Osteoblast (primary cell): ENCODE results near the gene NR1H3. TPM values are rescaled to one million over a fixed set of nuclear protein-coding genes. Genes with fewer than 3 reads are reported as not detected.

ENCODE experiments used
- DNase-seq: peaks from one replicate; pipeline ENCODE4 v3.0.0; 2011; ENCODE audit warnings: low spot score, mixed read lengths; ENCODE audit not compliant: insufficient read length; ENCODE audit errors: missing footprints
- H2AFZ ChIP-seq: 2 replicates; pipeline ENCODE4 v1.6.0; 2011; ENCODE audit warnings: mild to moderate bottlenecking, low read length
- H3K27ac ChIP-seq: 2 replicates; pipeline ENCODE4 v1.5.1; 2011; ENCODE audit warnings: mild to moderate bottlenecking, low read depth, low read length, moderate library complexity
- H3K27me3 ChIP-seq: 2 replicates; pipeline ENCODE4 v1.6.0; 2012; ENCODE audit warnings: mild to moderate bottlenecking, control low read depth, inconsistent platforms, low read length, moderate library complexity; ENCODE audit not compliant: insufficient read depth
- H3K36me3 ChIP-seq: 2 replicates; pipeline ENCODE4 v1.5.1; 2011; ENCODE audit warnings: mild to moderate bottlenecking, low read length, control low read depth, moderate library complexity; ENCODE audit not compliant: insufficient read depth
- H3K4me1 ChIP-seq: 2 replicates; pipeline ENCODE4 v1.5.1; 2011; ENCODE audit warnings: mild to moderate bottlenecking, low read length, control low read depth, moderate library complexity; ENCODE audit not compliant: insufficient read depth
- H3K4me2 ChIP-seq: 2 replicates; pipeline ENCODE4 v1.6.0; 2011; ENCODE audit warnings: mild to moderate bottlenecking, low read length; ENCODE audit not compliant: insufficient read depth
- H3K4me3 ChIP-seq: fragments of 200-600 bp; sonication (generic); 3 replicates; pipeline ENCODE4 v1.5.1; 2012; ENCODE audit warnings: mild to moderate bottlenecking, low read length, inconsistent platforms; ENCODE audit not compliant: insufficient read depth
- H3K79me2 ChIP-seq: 2 replicates; pipeline ENCODE4 v1.6.0; 2012; ENCODE audit warnings: mild to moderate bottlenecking, low read length, control low read depth, inconsistent platforms; ENCODE audit not compliant: insufficient read depth
- H3K9me3 ChIP-seq: 2 replicates; pipeline ENCODE4 v1.5.1; 2011; ENCODE audit warnings: low read depth, low read length, control low read depth
- H4K20me1 ChIP-seq: 2 replicates; pipeline ENCODE4 v1.6.0; 2012; ENCODE audit warnings: mild to moderate bottlenecking, low read length, control low read depth; ENCODE audit not compliant: insufficient read depth
- CTCF ChIP-seq: IDR thresholded peaks from 2 replicates; pipeline ENCODE4 v1.5.1; 2011; ENCODE audit warnings: mild to moderate bottlenecking, low read depth, low read length, moderate library complexity; ENCODE audit errors: extremely low read depth
- total RNA-seq: library from RNA; depleted of rRNA; stranded (reverse); fragments of >200 nt; gene quantifications from 2 replicates; pipeline ENCODE4 v1.2.3, GENCODE V29; 2012

Gene NR1H3
- total RNA-seq, 1 donor: 18.5 TPM

DNA sequence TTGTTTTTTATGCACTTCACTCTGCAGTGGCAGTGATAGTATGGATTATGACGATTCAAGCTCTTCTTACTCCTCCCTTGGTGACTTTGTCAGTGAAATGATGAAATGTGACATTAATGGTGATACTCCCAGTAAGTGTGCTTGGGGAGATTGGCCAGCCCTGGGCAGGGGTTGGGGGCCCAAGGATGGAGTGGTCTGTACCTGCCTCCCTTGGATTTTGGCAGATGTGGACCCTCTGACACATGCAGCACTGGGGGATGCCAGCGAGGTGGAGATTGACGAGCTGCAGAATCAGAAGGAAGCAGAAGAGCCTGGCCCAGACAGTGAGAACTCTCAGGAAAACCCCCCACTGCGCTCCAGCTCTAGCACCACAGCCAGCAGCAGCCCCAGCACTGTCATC, 26.4 kb downstream of the NR1H3 start:
- H3K4me3 ChIP-seq: no peak overlapping the region

GRCh38 chr11:47285969-47286770, 28.4 kb downstream of the NR1H3 start:
- no peaks in the 10 kb centered on the region for H3K79me2 ChIP-seq
- no peaks in the 10 kb centered on the region for H3K9me3 ChIP-seq
- H3K4me2 ChIP-seq: no peak overlapping the region
- H3K27ac ChIP-seq: no peak overlapping the region
- H3K27me3 ChIP-seq: no peaks in the 10 kb centered on the region
- no peaks in the 10 kb centered on the region for H3K4me1 ChIP-seq
- H4K20me1 ChIP-seq: no peaks in the 10 kb centered on the region
- no peak overlapping the region for H3K4me3 ChIP-seq
- H3K36me3 ChIP-seq: peaks cover 75% of the 10 kb centered on the region
- H2AFZ ChIP-seq: no peak overlapping the region
- TF ChIP-seq CTCF: no peak
- no peak for DNase-seq

More for the DNA sequence above, 26.4 kb downstream of the NR1H3 start:
- Histone ChIP-seq H2AFZ (no peak overlapping the region), H4K20me1 (no peaks in the 10 kb centered on the region), H3K9me3 (no peaks in the 10 kb centered on the region), H3K36me3 (peaks cover 70% of the 10 kb centered on the region), H3K4me2 (no peak overlapping the region), H3K4me1 (no peaks in the 10 kb centered on the region), H3K79me2 (no peaks in the 10 kb centered on the region), H3K27me3 (no peaks in the 10 kb centered on the region), H3K27ac (no peak overlapping the region)
- no peak for TF ChIP-seq CTCF
- no peak for DNase-seq

- no peak overlapping the region for H3K27ac ChIP-seq
- no peaks in the 10 kb centered on the region for H3K9me3 ChIP-seq
- H3K4me1 ChIP-seq: no peaks in the 10 kb centered on the region
- H4K20me1 ChIP-seq: no peaks in the 10 kb centered on the region
- DNase-seq: no peak
- no peaks in the 10 kb centered on the region for H3K27me3 ChIP-seq
- peaks cover 78% of the 10 kb centered on the region for H3K36me3 ChIP-seq
- H2AFZ ChIP-seq: no peak overlapping the region
- no peaks in the 10 kb centered on the region for H3K79me2 ChIP-seq
- no peak overlapping the region for H3K4me3 ChIP-seq
- H3K4me2 ChIP-seq: no peak overlapping the region
- no peak for TF ChIP-seq CTCF
These were observed 30.3 kb downstream of the NR1H3 start for GRCh38 chr11:47288066-47288465.

- DNase-seq: no peak
- Histone ChIP-seq H4K20me1 (no peaks in the 10 kb centered on the region), H3K4me2 (no peak overlapping the region), H3K27ac (no peak overlapping the region), H3K9me3 (no peaks in the 10 kb centered on the region), H3K79me2 (no peaks in the 10 kb centered on the region), H2AFZ (no peak overlapping the region), H3K4me1 (no peaks in the 10 kb centered on the region), H3K4me3 (no peak overlapping the region), H3K36me3 (peaks cover 73% of the 10 kb centered on the region), H3K27me3 (no peaks in the 10 kb centered on the region)
- no peak for TF ChIP-seq CTCF
These were observed 32.1 kb downstream of the NR1H3 start for GRCh38 chr11:47289856-47290255.
